Memory B cell (primary cell): ENCODE results near the gene NKX2-1.

Experiments
- ATAC-seq: fragments of 150-1000 bp; cut with Tn5 transposase; 2 replicates; pipeline ENCODE4 v1.10.0; 2021; ENCODE audit warnings: low read depth, mild to moderate bottlenecking, moderate library complexity
- DNase-seq, 2 donors: peaks; one replicate each; pipeline ENCODE4 v3.0.0; 2022; ENCODE audit warnings: low spot score in 2 of 2
- H3K27ac Mint-ChIP-seq: one replicate; pipeline ENCODE4 v1.8.0; 2022; ENCODE audit warnings: mild to moderate bottlenecking, moderate library complexity, mixed read lengths
- H3K27me3 Mint-ChIP-seq: one replicate; pipeline ENCODE4 v1.8.0; 2022; ENCODE audit warnings: mixed read lengths
- H3K36me3 Mint-ChIP-seq: one replicate; pipeline ENCODE4 v1.8.0; 2022; ENCODE audit warnings: mild to moderate bottlenecking, mixed read lengths
- H3K4me1 Mint-ChIP-seq: one replicate; pipeline ENCODE4 v1.8.0; 2022; ENCODE audit warnings: mixed read lengths
- H3K4me3 Mint-ChIP-seq: one replicate; pipeline ENCODE4 v1.8.0; 2022; ENCODE audit warnings: mild to moderate bottlenecking, moderate library complexity, mixed read lengths
- H3K9me3 Mint-ChIP-seq: one replicate; pipeline ENCODE4 v1.8.0; 2022; ENCODE audit warnings: mixed read lengths

NKX2-1 gene

GRCh38 chr14:36522347-36522971 lies 2.4 kb upstream of the NKX2-1 start:
- DNase-seq (no peak), ATAC-seq (no peak)
- Mint-ChIP-seq H3K9me3 (no peaks in the 10 kb centered on the region), H3K4me3 (no peak overlapping the region), H3K27me3 (peaks cover 19% of the 10 kb centered on the region), H3K36me3 (no peaks in the 10 kb centered on the region), H3K27ac (no peak overlapping the region), H3K4me1 (no peaks in the 10 kb centered on the region)

DNA sequence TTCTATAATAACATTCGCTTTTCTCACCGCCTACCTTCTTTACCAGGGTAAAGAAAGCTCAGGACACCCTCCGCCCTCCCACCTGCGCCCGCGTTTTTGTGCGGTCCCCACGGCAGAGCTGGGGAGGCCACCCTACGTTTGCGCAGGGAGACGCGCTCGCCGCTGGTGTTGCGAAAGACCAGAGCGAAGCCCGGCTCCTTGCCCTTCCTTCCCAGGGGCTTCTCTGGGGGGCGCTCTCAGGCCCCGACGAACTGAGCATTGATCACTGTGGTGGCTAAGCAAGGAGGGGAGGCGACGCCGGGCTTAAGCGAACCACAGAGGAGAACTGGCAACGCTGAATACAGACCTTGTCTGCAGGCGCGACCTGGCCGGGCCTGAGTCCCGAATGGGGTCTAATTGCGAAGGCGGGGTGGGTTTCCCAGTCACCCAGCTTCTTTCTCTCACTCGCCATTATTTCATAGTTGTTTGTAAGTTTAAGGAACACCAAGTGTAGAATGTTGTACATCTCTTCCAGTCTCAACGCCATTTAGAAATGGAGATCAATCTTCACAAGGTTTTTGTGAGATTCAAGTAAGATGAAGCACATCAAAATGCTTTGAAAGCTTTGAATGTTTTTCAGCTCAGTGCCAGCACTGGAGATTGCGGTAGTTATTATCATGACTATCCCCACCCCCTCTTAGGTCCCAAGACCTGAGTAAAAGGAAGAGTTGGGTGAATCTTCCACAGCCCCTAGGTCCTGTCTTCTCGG lies 1.7 kb upstream of the NKX2-1 start:
- no peak overlapping the region for H3K4me3 Mint-ChIP-seq
- H3K27me3 Mint-ChIP-seq, result peaks cover 16% of the 10 kb centered on the region
- ATAC-seq (no peak), DNase-seq (no peak)
- H3K36me3 Mint-ChIP-seq, result no peaks in the 10 kb centered on the region
- H3K4me1 Mint-ChIP-seq, result no peaks in the 10 kb centered on the region
- no peak overlapping the region for H3K27ac Mint-ChIP-seq
- no peaks in the 10 kb centered on the region for H3K9me3 Mint-ChIP-seq

DNA sequence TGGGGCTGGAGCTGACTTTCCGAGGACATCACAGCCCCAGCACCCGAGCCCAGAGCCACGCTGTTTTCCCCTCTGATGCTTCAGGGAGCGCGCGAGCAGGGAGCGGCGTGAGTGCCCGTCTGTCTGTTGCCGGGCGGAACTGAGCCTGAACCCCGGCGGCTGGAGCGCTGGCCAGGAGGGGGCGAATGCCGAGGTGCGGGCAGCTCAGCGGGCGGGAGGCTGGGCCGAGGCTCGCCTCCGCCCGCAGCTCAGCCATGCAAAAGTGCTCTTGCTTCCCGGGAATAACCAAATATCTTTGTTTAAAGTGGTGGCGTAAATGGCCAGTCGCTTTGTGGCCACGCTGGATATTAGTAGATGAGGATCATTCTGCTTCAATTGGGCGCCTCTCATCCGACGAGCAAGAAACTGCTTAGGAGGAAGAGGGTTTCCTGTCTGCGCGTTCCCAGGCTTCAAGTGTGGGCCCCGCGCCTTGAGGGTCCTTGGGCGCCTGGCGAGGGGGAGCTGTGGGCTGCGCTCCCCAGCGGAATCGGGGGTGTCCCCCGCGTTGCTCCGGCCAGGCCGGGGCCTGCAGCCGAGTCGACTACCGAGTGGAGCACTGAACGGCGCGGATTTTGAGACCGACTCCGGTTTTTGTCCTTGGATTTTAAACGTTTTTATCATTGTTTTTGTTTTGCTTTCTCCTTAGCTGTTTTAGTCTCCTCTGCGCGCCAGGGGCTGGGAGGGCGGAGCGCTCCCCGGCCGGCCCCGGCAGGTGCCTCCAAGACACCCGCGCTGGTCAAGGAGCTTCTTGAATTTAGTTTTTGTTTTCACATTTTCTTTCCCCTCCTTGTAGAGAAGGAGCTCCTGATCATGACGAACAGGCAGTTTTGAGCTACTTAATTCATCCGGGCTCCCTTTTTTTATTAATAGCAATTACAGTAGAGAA lies 831 bp upstream of the NKX2-1 start:
- DNase-seq, result no peak
- ATAC-seq, result no peak
- Mint-ChIP-seq H3K4me1 (no peaks in the 10 kb centered on the region), H3K4me3 (no peak overlapping the region), H3K9me3 (no peaks in the 10 kb centered on the region), H3K27ac (no peak overlapping the region), H3K36me3 (no peaks in the 10 kb centered on the region), H3K27me3 (peaks cover 15% of the 10 kb centered on the region)

DNA sequence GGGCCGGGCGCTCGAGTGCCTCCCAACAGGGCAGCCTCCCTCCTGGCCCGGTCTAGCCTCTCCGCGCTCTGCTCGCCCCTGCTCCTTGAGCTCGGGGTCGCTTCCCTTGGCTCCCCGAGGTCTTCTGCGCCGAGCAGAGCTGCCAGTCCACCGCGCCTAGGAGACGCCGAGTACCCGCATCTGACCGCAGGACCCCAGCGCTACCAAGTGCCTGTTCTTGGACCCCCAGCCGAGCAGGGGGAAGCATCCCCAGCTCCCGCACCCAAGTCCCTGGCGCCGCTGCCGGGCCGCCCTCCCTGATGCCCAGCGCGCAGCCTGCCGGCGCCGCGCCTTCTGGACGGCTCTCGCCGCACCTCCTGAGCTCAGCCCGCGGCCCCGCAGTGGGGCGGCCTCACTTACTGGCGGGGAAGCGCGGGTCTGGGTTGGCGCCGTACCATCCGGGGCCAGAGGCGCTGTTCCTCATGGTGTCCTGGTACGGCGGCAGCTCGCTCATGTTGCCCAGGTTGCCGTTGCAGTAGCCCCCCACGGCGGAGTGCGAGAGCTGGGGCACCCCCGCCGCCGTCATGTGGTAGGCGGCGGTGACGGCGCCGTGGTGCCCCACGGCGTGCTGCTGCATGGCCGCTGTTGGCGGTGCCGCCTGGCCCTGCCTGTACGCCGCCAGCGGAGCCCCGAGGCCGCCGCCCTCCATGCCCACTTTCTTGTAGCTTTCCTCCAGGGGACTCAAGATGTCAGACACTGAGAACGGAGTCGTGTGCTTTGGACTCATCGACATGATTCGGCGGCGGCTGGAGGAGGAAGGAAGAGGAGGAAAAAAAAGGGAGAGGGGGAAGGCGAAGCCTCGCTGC lies 1.2 kb downstream of the NKX2-1 start:
- Mint-ChIP-seq H3K36me3 (no peaks in the 10 kb centered on the region), H3K27ac (no peak overlapping the region), H3K4me1 (no peaks in the 10 kb centered on the region), H3K27me3 (peaks cover 13% of the 10 kb centered on the region), H3K9me3 (no peaks in the 10 kb centered on the region), H3K4me3 (no peak overlapping the region)
- DNase-seq (no peak), ATAC-seq (no peak)

DNA sequence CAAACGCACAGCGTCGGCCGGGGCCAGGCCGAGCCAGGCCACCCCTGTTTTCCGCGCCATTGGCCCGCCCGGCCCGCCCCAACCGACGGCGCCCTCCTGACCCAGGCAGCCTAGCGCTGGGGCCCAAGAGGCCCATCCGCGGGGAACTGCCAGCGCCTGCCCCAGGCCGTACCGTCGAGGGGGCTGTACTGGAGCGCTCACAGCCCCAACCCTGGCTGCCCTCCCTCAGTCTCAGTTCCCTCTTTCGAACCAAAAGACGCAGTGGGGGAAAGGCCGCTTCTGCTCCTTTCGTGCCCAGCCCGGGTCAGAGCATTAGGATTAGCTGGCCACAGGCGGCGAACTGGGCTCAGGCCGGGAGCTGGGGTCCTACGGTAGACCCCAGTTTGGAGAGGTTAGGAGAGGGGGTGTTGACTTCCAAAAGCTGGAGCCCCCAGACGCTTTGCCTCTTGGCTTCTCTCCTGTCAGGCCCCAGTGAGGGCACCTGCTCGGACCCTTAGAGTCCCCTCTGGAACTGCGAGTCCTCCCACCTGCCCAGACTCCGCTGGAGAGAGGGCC lies 1.9 kb downstream of the NKX2-1 start:
- no peak for ATAC-seq
- no peaks in the 10 kb centered on the region for H3K4me1 Mint-ChIP-seq

GRCh38 chr14:36517242-36518030 lies 2.6 kb downstream of the NKX2-1 start:
- H3K9me3 Mint-ChIP-seq, result no peaks in the 10 kb centered on the region
- no peaks in the 10 kb centered on the region for H3K4me1 Mint-ChIP-seq
- no peak overlapping the region for H3K27ac Mint-ChIP-seq
- no peaks in the 10 kb centered on the region for H3K36me3 Mint-ChIP-seq
- no peak overlapping the region for H3K4me3 Mint-ChIP-seq
- H3K27me3 Mint-ChIP-seq, result peaks cover 9% of the 10 kb centered on the region
- ATAC-seq, result no peak
- DNase-seq, result no peak

More for the DNA sequence above, 1.9 kb downstream of the NKX2-1 start:
- Mint-ChIP-seq H3K36me3 (no peaks in the 10 kb centered on the region), H3K27me3 (peaks cover 12% of the 10 kb centered on the region), H3K9me3 (no peaks in the 10 kb centered on the region), H3K4me3 (no peak overlapping the region), H3K27ac (no peak overlapping the region)
- no peak for DNase-seq

GRCh38 chr14:36516719-36517241 lies 3.3 kb downstream of the NKX2-1 start:
- H3K36me3 Mint-ChIP-seq, result no peaks in the 10 kb centered on the region
- no peaks in the 10 kb centered on the region for H3K9me3 Mint-ChIP-seq
- H3K27me3 Mint-ChIP-seq, result peaks cover 6% of the 10 kb centered on the region
- no peak overlapping the region for H3K4me3 Mint-ChIP-seq
- no peak for ATAC-seq
- no peak for DNase-seq
- no peak overlapping the region for H3K27ac Mint-ChIP-seq
- H3K4me1 Mint-ChIP-seq, result no peaks in the 10 kb centered on the region

DNA sequence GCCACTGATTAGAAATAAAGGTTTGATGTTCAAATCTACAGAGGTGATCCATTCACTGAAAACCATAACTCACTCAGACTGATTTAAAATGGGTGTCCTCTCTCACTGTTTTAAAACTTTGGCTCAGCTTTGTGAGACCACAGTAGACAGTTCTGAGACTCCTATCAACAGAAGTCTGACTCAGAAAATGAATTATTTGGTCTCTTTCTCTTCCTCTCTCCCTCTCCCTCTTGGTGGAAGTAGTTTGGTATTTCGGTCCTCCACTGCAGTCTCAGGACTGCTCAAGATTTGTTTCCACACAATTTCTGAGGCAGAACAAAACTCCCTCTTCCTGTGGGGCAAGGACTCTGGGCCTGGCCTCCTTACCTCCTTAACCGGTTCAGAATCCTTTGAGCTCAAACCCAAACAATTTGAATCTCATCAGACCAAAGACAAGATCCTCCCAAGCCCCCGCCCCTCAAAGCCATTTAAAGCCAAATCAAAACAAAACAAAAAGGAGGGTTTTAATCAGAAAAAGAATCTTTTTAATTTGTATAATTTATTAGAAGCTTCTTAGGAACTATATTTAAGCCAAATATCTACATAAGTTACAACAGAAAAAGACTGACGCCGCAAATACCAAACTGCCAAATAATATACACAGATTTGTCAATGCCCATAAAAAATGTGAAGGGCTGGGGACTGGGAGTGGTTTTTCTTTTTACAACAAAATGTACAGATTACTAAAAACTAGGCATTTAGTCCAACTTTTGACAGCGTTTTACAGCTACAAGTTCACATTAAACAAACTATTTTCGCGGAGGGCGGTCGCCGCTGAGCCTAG lies 3.9 kb downstream of the NKX2-1 start:
- Mint-ChIP-seq H3K27me3 (peaks cover 6% of the 10 kb centered on the region), H3K9me3 (no peaks in the 10 kb centered on the region), H3K4me3 (no peak overlapping the region), H3K36me3 (no peaks in the 10 kb centered on the region), H3K4me1 (no peaks in the 10 kb centered on the region), H3K27ac (no peak overlapping the region)
- ATAC-seq, result no peak
- DNase-seq, result no peak

- ATAC-seq, result no peak
- Mint-ChIP-seq H3K4me3 (no peak overlapping the region), H3K9me3 (no peaks in the 10 kb centered on the region), H3K36me3 (no peaks in the 10 kb centered on the region), H3K4me1 (no peaks in the 10 kb centered on the region), H3K27me3 (peaks cover 10% of the 10 kb centered on the region), H3K27ac (no peak overlapping the region)
- no peak for DNase-seq
Observed at GRCh38 chr14:36515105-36515593, 4.9 kb downstream of the NKX2-1 start.

GRCh38 chr14:36514278-36515104 lies 5.5 kb downstream of the NKX2-1 start:
- Mint-ChIP-seq H3K4me3 (no peak overlapping the region), H3K36me3 (no peaks in the 10 kb centered on the region), H3K27ac (no peak overlapping the region), H3K4me1 (no peaks in the 10 kb centered on the region), H3K27me3 (peaks cover 12% of the 10 kb centered on the region), H3K9me3 (no peaks in the 10 kb centered on the region)
- ATAC-seq (no peak), DNase-seq (no peak)

- DNase-seq (no peak), ATAC-seq (no peak)
- no peak overlapping the region for H3K4me3 Mint-ChIP-seq
- H3K4me1 Mint-ChIP-seq, result no peaks in the 10 kb centered on the region
- H3K27me3 Mint-ChIP-seq, result peaks cover 15% of the 10 kb centered on the region
- H3K27ac Mint-ChIP-seq, result no peak overlapping the region
- no peaks in the 10 kb centered on the region for H3K36me3 Mint-ChIP-seq
- no peaks in the 10 kb centered on the region for H3K9me3 Mint-ChIP-seq
Observed at GRCh38 chr14:36513451-36514277, 6.4 kb downstream of the NKX2-1 start.
